AG04450 (cell line): ENCODE results near the gene CFAP53. TPM values are rescaled to one million over a fixed set of nuclear protein-coding genes. Genes with fewer than 3 reads are reported as not detected.

Experiments
- CTCF ChIA-PET: fragments of 300-600, 350-600 bp; formaldehyde crosslinking; extraction: SDS; loops from one replicate; lab custom pipeline; 2022; ENCODE audit warnings: antibody characterized with exemption, inconsistent platforms; lab: Charles Lee
- POLR2A ChIA-PET: fragments of 350-600 bp; formaldehyde crosslinking; extraction: SDS; loops from one replicate; lab custom pipeline; 2021; ENCODE audit warnings: antibody characterized with exemption, inconsistent platforms; lab: Yijun Ruan, JAX
- DNase-seq: peaks from one replicate; pipeline ENCODE4 v3.0.0-alpha.2; 2011; ENCODE audit warnings: low read depth, low spot score
- H3K27ac ChIP-seq: one replicate; pipeline ENCODE4 v1.5.1; 2012; ENCODE audit warnings: low read depth, low read length, control low read depth
- H3K27me3 ChIP-seq: one replicate; pipeline ENCODE4 v1.6.0; 2012; ENCODE audit warnings: low read length; ENCODE audit not compliant: control insufficient read depth, insufficient read depth
- H3K4me3 ChIP-seq: 2 replicates; pipeline ENCODE4 v1.5.1; 2011; ENCODE audit warnings: mild to moderate bottlenecking, low read depth, low read length, control low read depth
- H3K9me3 ChIP-seq: 2 replicates; pipeline ENCODE4 v1.5.1; 2012; ENCODE audit warnings: low read length; ENCODE audit not compliant: control insufficient read depth, insufficient read depth
- CTCF ChIP-seq: IDR thresholded peaks from 2 replicates; pipeline ENCODE4 v1.5.1; 2011; ENCODE audit warnings: low read depth, low read length, control low read depth, inconsistent platforms
- polyA plus RNA-seq: library from polyadenylated mRNA; depleted of rRNA; stranded (reverse); fragments of >200 nt; gene quantifications from 2 replicates; pipeline ENCODE4 v1.2.3, GENCODE V29; 2011

CFAP53 gene
- polyA plus RNA-seq, 1 experiment, result 0.26 TPM

- Histone ChIP-seq H3K27ac (no peak overlapping the region), H3K9me3 (peaks cover under 1% of the 10 kb centered on the region; the same call in 1 of the 2 replicates), H3K4me3 (no peak overlapping the region), H3K27me3 (no peaks in the 10 kb centered on the region)
- no peak for DNase-seq
- TF ChIP-seq CTCF, result no peak
- ChIA-PET POLR2A (no interaction called here), CTCF (no interaction called here)
These were observed 7.1 kb upstream of the CFAP53 start for GRCh38 chr18:50273203-50274043.

DNA sequence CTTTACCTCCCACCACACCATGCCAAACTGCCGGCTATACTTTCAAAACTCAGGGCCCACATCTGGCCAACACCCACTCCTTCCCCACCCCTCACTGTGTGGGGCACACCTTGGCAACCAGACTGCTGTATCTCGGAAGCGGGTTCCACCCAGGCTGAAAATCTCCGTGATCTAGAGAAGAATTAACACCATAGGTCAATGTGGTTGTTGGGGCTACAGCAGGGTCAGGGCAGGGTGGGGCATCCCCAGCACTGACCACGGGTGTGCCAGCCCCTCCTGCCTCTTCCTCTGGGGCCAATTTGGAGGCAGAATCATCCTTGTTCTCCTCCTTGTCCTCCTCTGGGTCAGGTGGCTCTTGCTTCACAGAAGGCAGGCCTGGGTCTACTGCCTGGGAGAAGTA is 6.3 kb upstream of the CFAP53 start:
- no peak overlapping the region for H3K27ac ChIP-seq
- ChIA-PET CTCF (no interaction called here), POLR2A (no interaction called here)
- TF ChIP-seq CTCF, result no peak
- no peaks in the 10 kb centered on the region for H3K27me3 ChIP-seq
- H3K9me3 ChIP-seq, result peaks cover 6% of the 10 kb centered on the region; the same call in 1 of the 2 replicates
- DNase-seq, result no peak
- no peak overlapping the region for H3K4me3 ChIP-seq

- Histone ChIP-seq H3K27me3 (no peaks in the 10 kb centered on the region), H3K27ac (peak overlapping the region; percentile 31), H3K4me3 (peak overlapping the region; percentile 50), H3K9me3 (peaks cover 6% of the 10 kb centered on the region; the same call in 1 of the 2 replicates)
- ChIA-PET CTCF (interaction anchor here (0.7 to 1.8 kb wide), 4 partner anchors 10 to 426 kb away, joined by 3 to 11 read pairs (median 7); partner anchors contain the start of gene MBD1), POLR2A (interaction anchor here (1.1 kb wide), 1 partner anchor 13 kb away, joined by 5 read pairs; the partner anchor contains the start of gene MBD1)
- DNase-seq, result no peak
- TF ChIP-seq CTCF, result peak; percentile 57
These were observed 1.9 kb upstream of the CFAP53 start for GRCh38 chr18:50268022-50268747.

- no peak overlapping the region for H3K27ac ChIP-seq
- TF ChIP-seq CTCF, result no peak
- CTCF ChIA-PET, result no interaction called here
- H3K9me3 ChIP-seq, result peaks cover 1% of the 10 kb centered on the region; the same call in 1 of the 2 replicates
- POLR2A ChIA-PET, result no interaction called here
- DNase-seq, result no peak
- H3K27me3 ChIP-seq, result no peaks in the 10 kb centered on the region
- no peak overlapping the region for H3K4me3 ChIP-seq
These were observed 3.3 kb downstream of the CFAP53 start for GRCh38 chr18:50262977-50263376.
